GM18861 (cell line): Measurements from ENCODE around the gene TERT.
"Not testable (repeated sequence)": the region's sequence is repeated elsewhere in the genome, so short reads cannot be mapped to it uniquely, and the experiment has no call there.

Experiments used
- ATAC-seq: cut with Tn5 transposase; IDR thresholded peaks from one replicate; pipeline ENCODE4 v1.9.1; 2021; ENCODE audit not compliant: unreplicated experiment

Gene TERT

GRCh38 chr5:1331861-1332405 is 37.1 kb upstream of the TERT start:
- ATAC-seq: no peak

GRCh38 chr5:1330847-1331831 is 36.3 kb upstream of the TERT start:
- ATAC-seq: no peak

- no peak for ATAC-seq
Observed at GRCh38 chr5:1330146-1330846, 35.4 kb upstream of the TERT start.

- no peak for ATAC-seq
Observed at GRCh38 chr5:1329111-1329579, 34.3 kb upstream of the TERT start.

GRCh38 chr5:1328237-1329110 is 33.6 kb upstream of the TERT start:
- ATAC-seq: not testable (repeated sequence)

- ATAC-seq: not testable (repeated sequence)
Observed at GRCh38 chr5:1326901-1327756, 32.3 kb upstream of the TERT start.

- ATAC-seq: not testable (repeated sequence)
Observed at GRCh38 chr5:1326532-1326875, 31.6 kb upstream of the TERT start.

GRCh38 chr5:1325870-1326531 is 31.1 kb upstream of the TERT start:
- ATAC-seq: no peak

- ATAC-seq: no peak
Observed at GRCh38 chr5:1325191-1325741, 30.4 kb upstream of the TERT start.

- no peak for ATAC-seq
Observed at GRCh38 chr5:1324719-1325190, 29.9 kb upstream of the TERT start.

GRCh38 chr5:1324301-1324700 is 29.4 kb upstream of the TERT start:
- no peak for ATAC-seq

GRCh38 chr5:1323803-1324173 is 28.9 kb upstream of the TERT start:
- ATAC-seq: no peak

GRCh38 chr5:1322955-1323802 is 28.3 kb upstream of the TERT start:
- no peak for ATAC-seq

GRCh38 chr5:1322036-1322900 is 27.4 kb upstream of the TERT start:
- ATAC-seq: no peak

GRCh38 chr5:1321576-1321975 is 26.7 kb upstream of the TERT start:
- ATAC-seq: no peak

- ATAC-seq: no peak
Observed at GRCh38 chr5:1320436-1321344, 25.8 kb upstream of the TERT start.
